ENCODE results near the gene ABCG1.
"Not testable (repeated sequence)": the region's sequence is repeated elsewhere in the genome, so short reads cannot be mapped to it uniquely, and the experiment has no call there.

The ABCG1 gene

DNA sequence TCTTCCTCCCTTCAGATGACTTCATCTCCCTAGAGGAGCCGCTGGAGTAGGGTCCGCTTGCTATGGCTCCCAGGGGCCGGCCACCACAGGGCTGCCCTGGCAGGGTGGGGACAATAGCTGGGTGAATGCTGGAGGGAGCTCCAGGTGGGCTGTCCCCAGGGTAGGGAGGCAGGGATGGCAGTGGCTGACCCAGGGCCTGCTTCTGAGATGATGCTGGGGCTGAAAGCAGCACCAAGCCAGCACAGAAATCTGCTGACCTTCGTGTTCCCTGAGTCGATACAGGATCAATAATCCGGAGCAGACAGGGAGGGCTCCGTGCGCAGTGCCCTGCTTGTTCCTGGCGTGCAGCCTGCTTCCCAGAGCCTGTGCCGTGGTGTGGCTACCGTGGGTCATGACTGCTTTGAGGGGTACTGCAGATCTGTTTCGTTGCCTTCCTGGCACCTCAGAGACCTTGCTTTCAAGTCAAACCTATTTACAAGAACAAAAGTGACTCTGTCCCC is 62.3 kb downstream of the ABCG1 start:
- Histone ChIP-seq H3K9ac (ENCODE audit: low read depth, low read length) (no peak overlapping the region), H3K4me1 (ENCODE audit: insufficient read depth, low read length) (no peaks in the 10 kb centered on the region), H3K36me3 (ENCODE audit: insufficient read depth, low read length) (no peaks in the 10 kb centered on the region), H3K9me3 (ENCODE audit: control insufficient read depth, insufficient read depth, low read length) (no peaks in the 10 kb centered on the region)

GRCh38 chr21:42282021-42282420 is 63.1 kb downstream of the ABCG1 start:
- no peaks in the 10 kb centered on the region for H3K36me3 ChIP-seq (ENCODE audit: insufficient read depth, low read length)
- H3K9me3 ChIP-seq (ENCODE audit: control insufficient read depth, insufficient read depth, low read length): no peaks in the 10 kb centered on the region
- no peaks in the 10 kb centered on the region for H3K4me1 ChIP-seq (ENCODE audit: insufficient read depth, low read length)
- H3K9ac ChIP-seq (ENCODE audit: low read depth, low read length): no peak overlapping the region

DNA sequence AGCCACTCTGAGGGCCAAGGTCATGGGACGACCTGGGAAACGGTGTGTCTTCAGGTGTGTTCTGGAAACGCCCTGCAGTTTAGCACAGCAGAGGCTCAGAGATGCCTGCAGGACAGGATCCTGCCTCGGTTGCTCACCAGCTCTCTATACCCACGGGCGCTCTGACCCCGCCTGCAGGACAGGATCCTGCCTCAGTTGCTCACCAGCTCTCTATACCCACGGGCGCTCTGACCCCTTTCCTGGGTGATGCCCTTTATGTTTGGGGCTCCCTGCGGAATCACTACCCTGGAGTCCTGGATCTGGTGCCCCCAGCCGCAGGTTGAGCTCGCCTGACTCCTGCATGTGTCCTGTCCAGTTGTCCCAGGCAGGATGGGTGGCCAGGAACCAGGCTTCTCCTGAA is 63.8 kb downstream of the ABCG1 start:
- Histone ChIP-seq H3K4me1 (ENCODE audit: insufficient read depth, low read length) (no peaks in the 10 kb centered on the region), H3K9me3 (ENCODE audit: control insufficient read depth, insufficient read depth, low read length) (no peaks in the 10 kb centered on the region), H3K9ac (ENCODE audit: low read depth, low read length) (no peak overlapping the region), H3K36me3 (ENCODE audit: insufficient read depth, low read length) (no peaks in the 10 kb centered on the region)

DNA sequence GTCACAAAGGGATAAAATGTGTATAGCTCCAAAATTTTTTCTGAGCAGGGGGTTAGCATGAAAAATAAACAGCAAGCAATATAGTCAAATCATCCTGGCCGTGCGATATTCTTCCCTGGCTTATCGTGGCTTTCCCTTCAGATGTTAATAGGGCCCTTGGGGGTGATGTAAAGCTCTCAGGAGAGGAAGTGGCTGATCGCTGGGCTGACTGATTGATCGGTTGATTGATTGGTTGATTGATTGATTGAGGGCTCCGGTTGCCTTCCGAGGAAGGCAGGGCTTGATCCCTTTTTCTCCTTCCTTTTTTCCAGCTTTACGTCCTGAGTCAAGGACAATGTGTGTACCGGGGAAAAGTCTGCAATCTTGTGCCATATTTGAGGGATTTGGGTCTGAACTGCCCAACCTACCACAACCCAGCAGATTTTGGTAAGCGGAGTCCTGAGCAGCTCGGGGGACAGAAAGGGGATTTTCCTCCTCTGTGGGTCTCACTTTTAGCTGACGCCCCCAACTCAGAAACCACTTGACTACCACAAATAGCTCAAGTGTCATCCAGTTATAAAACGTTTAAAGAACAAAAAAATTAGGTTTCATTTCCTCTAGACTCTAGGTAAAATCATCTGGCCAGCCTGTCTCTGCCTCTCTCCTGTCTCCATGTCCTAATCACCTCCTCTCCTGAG is 66.8 kb downstream of the ABCG1 start:
- Histone ChIP-seq H3K4me1 (ENCODE audit: insufficient read depth, low read length) (no peaks in the 10 kb centered on the region), H3K9ac (ENCODE audit: low read depth, low read length) (no peak overlapping the region), H3K9me3 (ENCODE audit: control insufficient read depth, insufficient read depth, low read length) (no peaks in the 10 kb centered on the region), H3K36me3 (ENCODE audit: insufficient read depth, low read length) (no peaks in the 10 kb centered on the region)

- Histone ChIP-seq H3K9ac (ENCODE audit: low read depth, low read length) (no peak overlapping the region), H3K9me3 (ENCODE audit: control insufficient read depth, insufficient read depth, low read length) (no peaks in the 10 kb centered on the region), H3K4me1 (ENCODE audit: insufficient read depth, low read length) (no peaks in the 10 kb centered on the region), H3K36me3 (ENCODE audit: insufficient read depth, low read length) (no peaks in the 10 kb centered on the region)
Measured at GRCh38 chr21:42286416-42286815, 67.5 kb downstream of the ABCG1 start.

DNA sequence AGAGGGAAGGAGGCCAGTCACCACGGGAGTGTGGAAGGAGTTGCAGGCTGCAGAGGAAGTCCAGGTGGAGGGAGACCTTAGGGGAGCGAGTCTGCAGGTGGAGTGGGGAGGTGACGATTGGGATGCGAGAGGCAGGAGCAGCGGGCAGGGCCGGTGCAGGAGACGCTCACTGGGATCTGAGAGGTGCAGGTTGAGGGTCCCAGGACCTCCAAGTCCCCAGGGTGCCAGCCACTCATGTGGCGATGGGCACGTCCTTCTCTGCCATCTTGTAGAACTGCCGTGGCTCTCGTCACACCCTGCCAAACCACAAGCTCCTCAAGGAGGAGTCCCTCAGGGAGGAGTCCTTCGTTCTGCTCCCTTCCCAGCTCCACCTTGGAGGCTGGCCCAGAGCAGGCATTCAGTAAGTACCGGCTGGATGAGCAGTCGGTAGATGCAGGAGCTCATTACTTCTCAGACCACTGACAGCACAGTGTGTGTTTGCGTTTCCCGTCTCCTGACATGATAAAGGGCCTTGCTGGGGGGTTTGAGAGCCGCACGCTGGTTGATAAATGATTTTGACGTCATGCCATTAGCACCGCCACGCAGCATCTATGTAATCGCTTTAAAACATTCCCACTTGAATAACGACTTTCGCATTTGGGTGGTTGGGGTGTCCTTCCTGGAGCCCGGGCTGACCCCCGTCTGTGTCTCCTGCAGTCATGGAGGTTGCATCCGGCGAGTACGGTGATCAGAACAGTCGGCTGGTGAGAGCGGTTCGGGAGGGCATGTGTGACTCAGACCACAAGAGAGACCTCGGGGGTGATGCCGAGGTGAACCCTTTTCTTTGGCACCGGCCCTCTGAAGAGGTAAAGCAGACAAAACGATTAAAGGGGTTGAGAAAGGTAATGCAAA is 68.5 kb downstream of the ABCG1 start:
- no peak overlapping the region for H3K9ac ChIP-seq (ENCODE audit: low read depth, low read length)
- no peaks in the 10 kb centered on the region for H3K4me1 ChIP-seq (ENCODE audit: insufficient read depth, low read length)
- H3K9me3 ChIP-seq (ENCODE audit: control insufficient read depth, insufficient read depth, low read length): no peaks in the 10 kb centered on the region
- H3K36me3 ChIP-seq (ENCODE audit: insufficient read depth, low read length): no peaks in the 10 kb centered on the region

DNA sequence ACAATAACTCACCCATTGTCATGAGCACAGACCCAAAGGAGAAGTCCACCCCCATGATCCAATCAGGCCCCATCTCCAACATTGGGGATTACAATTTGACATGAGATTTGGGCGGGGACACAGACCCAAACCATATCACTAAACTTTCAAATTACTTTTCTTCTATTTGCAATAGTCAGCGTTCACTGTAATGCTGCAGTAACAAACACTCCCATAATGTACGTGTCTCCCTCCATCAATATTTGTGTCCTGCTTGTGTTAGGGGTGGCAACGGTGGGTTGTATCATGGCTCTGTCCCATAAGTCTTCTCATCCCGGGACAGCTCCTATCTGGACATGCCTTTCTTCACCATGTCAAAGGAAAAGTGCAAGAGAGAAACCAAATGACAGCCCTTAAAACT is 70.0 kb downstream of the ABCG1 start:
- Histone ChIP-seq H3K36me3 (ENCODE audit: insufficient read depth, low read length) (no peaks in the 10 kb centered on the region), H3K9me3 (ENCODE audit: control insufficient read depth, insufficient read depth, low read length) (no peaks in the 10 kb centered on the region), H3K9ac (ENCODE audit: low read depth, low read length) (no peak overlapping the region), H3K4me1 (ENCODE audit: insufficient read depth, low read length) (no peaks in the 10 kb centered on the region)

DNA sequence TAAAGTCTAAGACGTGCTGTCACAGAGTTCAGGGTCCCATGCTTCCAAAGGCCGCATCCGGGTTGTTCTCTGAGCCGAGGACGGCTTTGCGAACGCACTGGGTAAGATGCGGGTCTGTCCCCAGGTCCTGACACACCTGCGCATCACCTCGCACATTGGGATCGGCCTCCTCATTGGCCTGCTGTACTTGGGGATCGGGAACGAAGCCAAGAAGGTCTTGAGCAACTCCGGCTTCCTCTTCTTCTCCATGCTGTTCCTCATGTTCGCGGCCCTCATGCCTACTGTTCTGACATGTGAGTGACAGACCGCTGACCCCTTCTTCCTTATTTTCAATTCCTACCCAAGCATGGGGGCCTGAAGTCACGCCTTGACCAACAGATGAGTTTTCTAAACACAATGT is 71.0 kb downstream of the ABCG1 start:
- Histone ChIP-seq H3K36me3 (ENCODE audit: insufficient read depth, low read length) (no peaks in the 10 kb centered on the region), H3K9ac (ENCODE audit: low read depth, low read length) (no peak overlapping the region)

DNA sequence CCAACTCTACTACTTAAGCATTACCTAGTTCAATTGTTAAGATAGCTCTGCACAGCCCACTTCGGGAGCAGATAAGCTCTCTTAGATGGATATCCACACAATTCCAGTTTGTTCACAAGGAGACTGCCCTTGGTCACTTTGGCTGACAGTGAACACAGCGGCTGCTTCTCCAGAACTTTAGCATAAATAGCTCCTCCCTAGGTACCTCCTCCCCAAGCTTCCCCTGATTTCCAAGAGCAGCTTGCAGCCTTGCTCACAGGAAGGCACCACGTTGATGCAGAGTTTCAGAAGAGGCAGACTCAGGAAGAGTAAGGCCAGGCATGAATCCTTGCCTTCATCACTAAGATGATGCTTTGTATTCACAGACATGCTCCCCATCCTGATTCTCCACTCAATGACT is 71.6 kb downstream of the ABCG1 start:
- Histone ChIP-seq H3K9ac (ENCODE audit: low read depth, low read length) (no peak overlapping the region), H3K9me3 (ENCODE audit: control insufficient read depth, insufficient read depth, low read length) (no peaks in the 10 kb centered on the region), H3K4me1 (ENCODE audit: insufficient read depth, low read length) (no peaks in the 10 kb centered on the region), H3K36me3 (ENCODE audit: insufficient read depth, low read length) (no peaks in the 10 kb centered on the region)

More for the DNA sequence above, 71.0 kb downstream of the ABCG1 start:
- no peaks in the 10 kb centered on the region for H3K4me1 ChIP-seq (ENCODE audit: insufficient read depth, low read length)
- no peaks in the 10 kb centered on the region for H3K9me3 ChIP-seq (ENCODE audit: control insufficient read depth, insufficient read depth, low read length)

DNA sequence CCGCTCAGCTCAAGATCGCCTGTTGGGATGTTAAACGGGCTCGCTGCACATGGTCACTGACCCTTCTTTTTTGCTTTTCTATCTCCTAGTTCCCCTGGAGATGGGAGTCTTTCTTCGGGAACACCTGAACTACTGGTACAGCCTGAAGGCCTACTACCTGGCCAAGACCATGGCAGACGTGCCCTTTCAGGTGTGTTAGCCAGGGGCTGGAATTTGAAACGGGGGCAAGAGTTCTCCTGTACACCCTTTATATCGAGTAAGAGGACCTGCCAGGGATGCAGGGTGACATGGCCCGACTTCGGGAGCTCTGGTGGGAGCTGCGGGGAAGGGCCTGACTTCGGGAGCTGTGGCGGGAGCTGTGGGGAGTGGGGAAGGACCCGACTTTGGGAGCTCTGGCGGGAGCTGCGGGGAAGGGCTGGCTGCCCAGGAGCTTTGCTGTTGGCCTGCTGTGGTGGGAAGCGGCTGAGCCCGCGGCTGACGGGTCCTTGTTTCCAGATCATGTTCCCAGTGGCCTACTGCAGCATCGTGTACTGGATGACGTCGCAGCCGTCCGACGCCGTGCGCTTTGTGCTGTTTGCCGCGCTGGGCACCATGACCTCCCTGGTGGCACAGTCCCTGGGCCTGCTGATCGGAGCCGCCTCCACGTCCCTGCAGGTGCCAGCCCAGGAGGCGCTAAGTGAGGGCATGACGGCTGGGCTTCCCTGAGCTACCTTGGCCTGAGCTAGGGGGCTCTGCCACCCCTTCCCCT is 72.2 kb downstream of the ABCG1 start:
- H3K36me3 ChIP-seq (ENCODE audit: insufficient read depth, low read length): no peaks in the 10 kb centered on the region
- no peak overlapping the region for H3K9ac ChIP-seq (ENCODE audit: low read depth, low read length)
- H3K9me3 ChIP-seq (ENCODE audit: control insufficient read depth, insufficient read depth, low read length): no peaks in the 10 kb centered on the region

DNA sequence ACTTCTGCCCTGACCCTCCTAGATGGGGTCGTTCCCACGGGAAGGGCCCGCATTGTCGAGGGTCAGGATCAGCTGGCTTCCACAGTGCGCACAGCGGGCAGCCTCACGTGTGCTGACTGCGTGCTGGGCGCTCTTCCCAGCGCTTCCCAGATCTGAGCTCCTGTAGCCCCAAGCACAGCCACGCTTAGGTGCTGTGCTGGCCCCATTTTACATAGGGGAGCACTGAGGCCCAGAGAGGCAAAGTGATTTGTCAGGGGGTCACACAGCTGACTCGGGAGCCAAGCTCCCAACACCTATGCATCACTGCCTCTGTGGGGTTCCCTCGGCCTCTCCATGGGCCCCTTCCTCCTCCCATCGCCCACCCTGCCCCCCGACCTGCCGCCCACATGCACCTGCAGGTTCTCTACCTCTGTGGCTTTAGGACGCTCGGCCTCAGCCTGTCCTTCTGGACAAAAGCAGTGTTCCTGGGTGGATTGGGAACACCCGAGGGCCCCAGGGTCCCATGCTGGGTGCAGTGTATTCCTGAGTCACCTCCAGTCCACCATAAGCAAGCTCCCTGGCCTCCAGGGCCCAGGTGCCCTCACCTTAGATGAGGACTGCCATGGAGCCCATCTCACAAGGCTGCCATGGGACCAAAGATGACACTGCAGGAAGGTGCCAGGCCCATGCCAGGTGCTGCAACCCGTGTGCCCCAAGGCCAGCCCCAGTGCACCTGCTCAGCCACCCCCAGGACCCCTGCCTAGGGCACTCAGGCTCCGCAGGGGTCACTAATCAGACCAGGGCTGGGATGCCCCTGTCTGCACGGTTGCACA is 73.0 kb downstream of the ABCG1 start:
- Histone ChIP-seq H3K9me3 (ENCODE audit: control insufficient read depth, insufficient read depth, low read length) (no peaks in the 10 kb centered on the region), H3K9ac (ENCODE audit: low read depth, low read length) (no peak overlapping the region), H3K4me1 (ENCODE audit: insufficient read depth, low read length) (no peaks in the 10 kb centered on the region), H3K36me3 (ENCODE audit: insufficient read depth, low read length) (no peaks in the 10 kb centered on the region)

More for the DNA sequence above, 72.2 kb downstream of the ABCG1 start:
- H3K4me1 ChIP-seq (ENCODE audit: insufficient read depth, low read length): no peaks in the 10 kb centered on the region

DNA sequence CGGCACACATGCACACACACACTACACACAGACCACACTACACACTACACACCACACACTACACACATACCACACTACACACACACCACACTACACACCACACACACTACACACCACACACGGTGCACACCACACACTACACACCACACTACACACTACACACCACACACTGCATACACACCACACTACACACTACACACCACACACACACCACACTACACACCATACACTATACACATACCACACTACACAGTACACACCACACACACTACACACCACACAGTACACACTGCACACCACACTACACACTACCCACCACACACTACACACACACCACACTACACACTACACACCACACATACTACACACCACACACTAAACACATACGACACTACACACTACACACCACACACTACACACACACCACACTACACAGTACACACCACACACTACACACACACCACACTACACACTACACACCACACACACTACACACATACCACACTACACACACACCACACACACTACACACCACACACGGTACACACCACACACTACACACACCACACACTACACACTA is 73.7 kb downstream of the ABCG1 start:
- H3K9me3 ChIP-seq (ENCODE audit: control insufficient read depth, insufficient read depth, low read length); H3K36me3 ChIP-seq (ENCODE audit: insufficient read depth, low read length); H3K4me1 ChIP-seq (ENCODE audit: insufficient read depth, low read length); H3K9ac ChIP-seq (ENCODE audit: low read depth, low read length): not testable (repeated sequence)

DNA sequence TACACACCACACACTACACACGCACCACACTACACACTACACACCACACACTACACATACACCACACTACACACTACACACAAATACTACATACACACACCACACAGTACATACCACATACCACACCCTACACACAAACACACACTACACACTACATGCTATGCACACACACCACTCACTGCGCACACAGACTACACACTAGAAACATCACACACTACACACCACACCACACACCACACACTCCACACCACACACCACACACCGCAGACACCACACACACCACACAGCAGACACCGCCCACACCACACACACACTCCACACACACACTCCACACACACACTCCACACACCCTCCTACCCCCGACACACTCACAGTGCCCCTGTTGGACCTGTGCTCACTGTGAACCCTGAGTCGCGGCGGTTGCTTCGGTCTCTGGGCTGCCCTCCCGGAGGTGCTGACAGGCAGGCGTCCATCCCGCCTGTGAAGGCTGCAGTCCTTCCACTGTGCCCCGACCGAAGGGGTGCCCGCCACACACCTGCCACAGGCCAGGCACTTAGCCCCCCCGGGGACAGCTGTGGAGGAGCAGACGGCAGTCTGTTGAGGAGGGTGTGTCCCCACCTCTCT is 74.8 kb downstream of the ABCG1 start:
- H3K36me3 ChIP-seq (ENCODE audit: insufficient read depth, low read length): no peaks in the 10 kb centered on the region
- H3K9me3 ChIP-seq (ENCODE audit: control insufficient read depth, insufficient read depth, low read length): no peaks in the 10 kb centered on the region
- no peak overlapping the region for H3K9ac ChIP-seq (ENCODE audit: low read depth, low read length)
- H3K4me1 ChIP-seq (ENCODE audit: insufficient read depth, low read length): 0 out of 2 replicates have a peak, but pooled peaks cover 5% of the 10 kb centered on the region

Measured in ES-I3 (cell line).